Right lobe of liver (tissue), 6 donors: ENCODE data around the gene H6PD. TPM values are rescaled to one million over a fixed set of nuclear protein-coding genes. Genes with fewer than 3 reads are reported as not detected.
A peak's percentile ranks its signal among the peaks of the same experiment; 100 is the strongest.

Source experiments
- ATAC-seq, 4 donors: fragments of 200-7000 bp; cut with Tn5 transposase; one replicate each; pipeline ENCODE4 v1.9.1; 2020; ENCODE audit warnings: mild to moderate bottlenecking in 4 of 4, moderate library complexity in 4 of 4
- DNase-seq, 3 donors: peaks; one replicate each; pipeline ENCODE4 v3.0.0-alpha.2; 2020
- H3K27ac ChIP-seq, 3 donors: fragments of 200-600 bp; one replicate each; pipeline ENCODE4 v1.8.0; 2022
- H3K27me3 ChIP-seq, 2 donors: fragments of 200-600 bp; one replicate each; pipeline ENCODE4 v1.8.0; 2022
- H3K36me3 ChIP-seq, 4 donors: fragments of 200-600 bp; sonication (generic) in 1 of 4; one replicate each; pipeline versions ENCODE4 v1.5.1 to v1.8.0; 2017 to 2022; ENCODE audit warnings: control low read depth in 1 of 4
- H3K4me1 ChIP-seq, 4 donors: fragments of 200-600 bp; sonication (generic) in 1 of 4; one replicate each; pipeline versions ENCODE4 v1.5.1 to v1.8.0; 2017 to 2022; ENCODE audit warnings: control low read depth in 1 of 4
- H3K4me3 ChIP-seq, 3 donors: fragments of 200-600 bp; one replicate each; pipeline ENCODE4 v1.8.0; 2022
- H3K9me3 ChIP-seq, 4 donors: fragments of 200-600 bp; sonication (generic) in 1 of 4; one replicate each; pipeline versions ENCODE4 v1.5.1 to v1.8.0; 2017 to 2022; ENCODE audit warnings: control low read depth in 1 of 4
- CTCF ChIP-seq, 4 donors: fragments of 200-600 bp in 3 of 4; fragments of 450-650 bp in 1 of 4; IDR thresholded peaks; one replicate each; pipeline versions ENCODE4 v1.5.1 to v1.8.0; 2016 to 2022; ENCODE audit warnings: antibody characterized with exemption in 4 of 4, mild to moderate bottlenecking in 2 of 4
- POLR2A ChIP-seq: fragments of 450-650 bp; IDR thresholded peaks from one replicate; pipeline ENCODE4 v1.6.1; 2017; ENCODE audit warnings: antibody characterized with exemption, mild to moderate bottlenecking
- WGBS: methylation state at CpG from one replicate; pipeline ENCODE4 v1.1.6; 2018; ENCODE audit warnings: low coverage, low lambda C conversion rate; ENCODE audit not compliant: insufficient coverage; ENCODE audit errors: missing lambda C conversion rate; 5-methylcytosine and 5-hydroxymethylcytosine counted together
- intact Hi-C, 2 donors: fragments of 100-400 bp; cut with DNase I; formaldehyde crosslinking; loops; one replicate each; pipeline versions ENCODE4 v1.11.2 to v1.14.1; 2022
- total RNA-seq, 6 experiments: library from RNA; depleted of rRNA in 2 of 6; stranded (reverse); fragments of >200 nt in 2 of 6; fragmentation: NEBNext Ultra II Directional in 3 of 6; extraction: Animal tissue kit (Norgen Biotek cat#: 25700) in 3 of 6; gene quantifications; one replicate each; pipeline versions ENCODE4 v1.1.0 to v1.2.4, GENCODE V29; 2016 to 2023
- donor health status: DM: no; HTN: yes; CAD: no.
- donor health status: DM: no; HTN: no; CAD: no.
- donor health status: DM: no; HTN: no; CAD: no.
- donor health status: DM: no; HTN: yes; CAD: no.
- donor health status: DM: no; HTN: yes; CAD: no.

H6PD gene
- total RNA-seq, 6 experiments from 2014 or later: 102 to 158 (median 120) TPM

GRCh38 chr1:9284061-9284460 lies 49.5 kb downstream of the H6PD start:
- Histone ChIP-seq H3K27me3 (no peaks in the 10 kb centered on the region), H3K9me3 (peaks cover 0 to 7% (median 2%) of the 10 kb centered on the region in 4 donors), H3K27ac (no peak overlapping the region), H3K4me3 (no peak overlapping the region), H3K4me1 (no peaks in the 10 kb centered on the region), H3K36me3 (no peaks in the 10 kb centered on the region)
- intact Hi-C loops: loop anchor here in 1 of 2 donors (10.0 kb wide), 1 partner anchor 191 kb away; no protein-coding TSS in a partner anchor
- ATAC-seq: no peak
- WGBS: 90% methylated on average over 2 of the region's 2 CpGs
- peak in 1 of 3 donors; percentile 6 for DNase-seq
- TF ChIP-seq CTCF (IDR thresholded peaks at IDR 0.05): no peak

GRCh38 chr1:9286556-9286955 lies 52.0 kb downstream of the H6PD start:
- ATAC-seq (no peak), DNase-seq (no peak)
- H3K4me1 ChIP-seq: peaks cover 0 to 23% (median 6%) of the 10 kb centered on the region in 4 donors
- intact Hi-C loops: loop anchor here (5.0 to 10.0 kb wide), 2 partner anchors 188 to 206 kb away; no protein-coding TSS in a partner anchor
- no peak overlapping the region for H3K4me3 ChIP-seq
- TF ChIP-seq POLR2A: no peak
- TF ChIP-seq CTCF (IDR thresholded peaks at IDR 0.05): no peak
- H3K27ac ChIP-seq: no peak overlapping the region
- 75% methylated on average over 1 of the region's 6 CpGs for WGBS
- H3K27me3 ChIP-seq: no peaks in the 10 kb centered on the region
- H3K9me3 ChIP-seq: peaks cover 0 to 7% (median 2%) of the 10 kb centered on the region in 4 donors
- H3K36me3 ChIP-seq: no peaks in the 10 kb centered on the region

GRCh38 chr1:9289090-9289534 lies 54.5 kb downstream of the H6PD start:
- WGBS: 44% methylated on average over 6 of the region's 6 CpGs
- peak overlapping the region in 1 of 3 donors; percentile 21 for H3K27ac ChIP-seq
- ATAC-seq: peak in 2 of 4 donors; percentile 5 to 24

GRCh38 chr1:9289711-9290485 lies 55.3 kb downstream of the H6PD start:
- Histone ChIP-seq H3K27ac (peak overlapping the region; percentile 54 to 83 (median 77)), H3K27me3 (no peaks in the 10 kb centered on the region), H3K4me1 (peaks cover 0 to 37% (median 10%) of the 10 kb centered on the region in 4 donors), H3K9me3 (peaks cover 0 to 7% (median 2%) of the 10 kb centered on the region in 4 donors), H3K4me3 (no peak overlapping the region), H3K36me3 (no peaks in the 10 kb centered on the region)
- 22% methylated on average over 4 of the region's 5 CpGs for WGBS
- intact Hi-C loops: loop anchor here (5.0 to 10.0 kb wide), 2 partner anchors 185 to 202 kb away; no protein-coding TSS in a partner anchor
- DNase-seq (peak in 2 of 3 donors; percentile 73 to 82), ATAC-seq (peak; percentile 65 to 74 (median 68))
- TF ChIP-seq CTCF (IDR thresholded peaks at IDR 0.05): no peak
- TF ChIP-seq POLR2A: peak; percentile 47

More at GRCh38 chr1:9289090-9289534, 54.5 kb downstream of the H6PD start:
- peak in 2 of 3 donors; percentile 69 to 73 for DNase-seq
- TF ChIP-seq CTCF (IDR thresholded peaks at IDR 0.05) (peak; percentile 82 to 98 (median 92)), POLR2A (no peak)
- H3K4me3 ChIP-seq: no peak overlapping the region
- no peaks in the 10 kb centered on the region for H3K27me3 ChIP-seq
- intact Hi-C loops: loop anchor here (5.0 to 10.0 kb wide), 2 partner anchors 186 to 203 kb away; no protein-coding TSS in a partner anchor
- H3K9me3 ChIP-seq: peaks cover 0 to 7% (median 2%) of the 10 kb centered on the region in 4 donors
- H3K36me3 ChIP-seq: no peaks in the 10 kb centered on the region
- H3K4me1 ChIP-seq: peaks cover 0 to 31% (median 6%) of the 10 kb centered on the region in 4 donors
